Measurements from ENCODE around the gene KCNJ16.

DNA sequence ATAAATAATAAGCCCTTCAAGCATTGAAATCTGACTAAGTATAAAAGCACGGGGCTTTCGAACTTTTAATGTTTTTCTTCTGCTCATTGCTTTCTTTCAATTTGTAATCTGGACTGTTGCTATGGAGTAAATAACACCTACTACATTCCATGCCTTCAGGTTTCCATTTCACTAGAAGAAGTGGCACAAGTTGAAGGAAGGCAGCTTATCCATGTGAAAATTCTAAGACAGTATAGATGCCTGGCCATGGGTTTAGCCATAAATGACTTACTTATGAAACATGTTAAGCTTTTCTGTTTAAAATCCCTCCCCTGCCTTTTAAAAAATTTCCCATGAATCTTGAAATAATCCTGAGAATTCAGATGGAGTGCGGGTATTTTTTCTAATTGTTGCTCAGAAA, 30.6 kb downstream of the KCNJ16 start:
- TF ChIP-seq CTCF (conservative IDR thresholded peaks at IDR 0.05 in 1 of 2, IDR thresholded peaks at IDR 0.05 in 1 of 2; ENCODE audit: low read depth in 1 of 2, low read length in 2 of 2): no peak
- TF ChIP-seq EZH2 (IDR thresholded peaks at IDR 0.05; ENCODE audit: low read length, missing control alignments): no peak
